Endodermal cell (in vitro differentiated cells): ENCODE measurements around the gene ELP1. TPM values are rescaled to one million over a fixed set of nuclear protein-coding genes. Genes with fewer than 3 reads are reported as not detected.

Experiments used
- DNase-seq: peaks from one replicate; pipeline ENCODE4 v3.0.0-alpha.2; 2017
- H3K27ac ChIP-seq: 2 replicates; pipeline ENCODE4 v1.5.1; 2013; ENCODE audit warnings: mild to moderate bottlenecking, low read depth, low read length, moderate library complexity
- H3K27me3 ChIP-seq: 2 replicates; pipeline ENCODE4 v1.6.1; 2013; ENCODE audit warnings: mild to moderate bottlenecking, low read length, moderate library complexity; ENCODE audit not compliant: insufficient read depth, control insufficient read depth, poor library complexity, severe bottlenecking
- H3K36me3 ChIP-seq: 2 replicates; pipeline ENCODE4 v1.7.0; 2013; ENCODE audit warnings: mild to moderate bottlenecking, low read length, moderate library complexity; ENCODE audit not compliant: control insufficient read depth, insufficient read depth
- H3K4me1 ChIP-seq: one replicate; pipeline ENCODE4 v1.7.0; 2013; ENCODE audit warnings: low read length; ENCODE audit not compliant: control insufficient read depth, insufficient read depth
- H3K4me3 ChIP-seq: 2 replicates; pipeline ENCODE4 v1.5.1; 2013; ENCODE audit warnings: mild to moderate bottlenecking, low read length, moderate library complexity
- H3K9ac ChIP-seq: 2 replicates; pipeline ENCODE4 v1.6.1; 2013; ENCODE audit warnings: mild to moderate bottlenecking, low read length, moderate library complexity; ENCODE audit not compliant: poor library complexity, severe bottlenecking; ENCODE audit errors: extremely low read depth
- H3K9me3 ChIP-seq: 2 replicates; pipeline ENCODE4 v1.6.1; 2013; ENCODE audit warnings: mild to moderate bottlenecking, low read length, moderate library complexity; ENCODE audit not compliant: control insufficient read depth
- H3K27ac Mint-ChIP-seq: 2 replicates; pipeline ENCODE4 v1.8.0; 2020; ENCODE audit warnings: mixed read lengths
- H3K27me3 Mint-ChIP-seq: 2 replicates; pipeline ENCODE4 v1.8.0; 2021; ENCODE audit warnings: mild to moderate bottlenecking, mixed read lengths; ENCODE audit not compliant: insufficient read depth
- H3K36me3 Mint-ChIP-seq: 2 replicates; pipeline ENCODE4 v1.8.0; 2020; ENCODE audit warnings: low read depth, mixed read lengths
- H3K4me1 Mint-ChIP-seq: 2 replicates; pipeline ENCODE4 v1.8.0; 2020; ENCODE audit warnings: mixed read lengths
- H3K4me3 Mint-ChIP-seq: 2 replicates; pipeline ENCODE4 v1.8.0; 2020; ENCODE audit warnings: mild to moderate bottlenecking, moderate library complexity, mixed read lengths
- H3K9me3 Mint-ChIP-seq: 2 replicates; pipeline ENCODE4 v1.8.0; 2020; ENCODE audit warnings: mild to moderate bottlenecking, mixed read lengths
- WGBS, 2 experiments: methylation state at CpG; one replicate each; pipeline versions ENCODE4 v1.1.5 to v1.1.7; 2013; ENCODE audit warnings: missing lambda C conversion rate in 2 of 2, mixed read lengths in 1 of 2; ENCODE audit not compliant: insufficient coverage in 1 of 2, insufficient read length in 1 of 2; 5-methylcytosine and 5-hydroxymethylcytosine counted together
- total RNA-seq, 2 donors: library from RNA; stranded (reverse); fragmentation: NEBNext Ultra II Directional in 1 of 2; extraction: Animal tissue kit (Norgen Biotek cat#: 25700) in 1 of 2; gene quantifications; 2 replicates in 1 of 2; 3 replicates in 1 of 2; pipeline ENCODE4 v1.2.1, GENCODE V29; 2021
- TF ChIP-seq, protein P1 (sequence below): fragments of 200-600 bp; sonication (generic); conservative IDR thresholded peaks from 2 replicates; pipeline ENCODE4 v1.5.0; 2021; ENCODE audit warnings: antibody characterized with exemption, mild to moderate bottlenecking

Gene ELP1
- total RNA-seq, 2 donors from 2014 or later, result 32.9 to 37.1 TPM

- no peak overlapping the region for H3K27ac Mint-ChIP-seq
- 84 to 100% methylated on average over 1 of the region's 1 CpG for WGBS, 2 experiments
- DNase-seq, result no peak
These were observed 44.3 kb upstream of the ELP1 start for GRCh38 chr9:108978205-108978604.

DNA sequence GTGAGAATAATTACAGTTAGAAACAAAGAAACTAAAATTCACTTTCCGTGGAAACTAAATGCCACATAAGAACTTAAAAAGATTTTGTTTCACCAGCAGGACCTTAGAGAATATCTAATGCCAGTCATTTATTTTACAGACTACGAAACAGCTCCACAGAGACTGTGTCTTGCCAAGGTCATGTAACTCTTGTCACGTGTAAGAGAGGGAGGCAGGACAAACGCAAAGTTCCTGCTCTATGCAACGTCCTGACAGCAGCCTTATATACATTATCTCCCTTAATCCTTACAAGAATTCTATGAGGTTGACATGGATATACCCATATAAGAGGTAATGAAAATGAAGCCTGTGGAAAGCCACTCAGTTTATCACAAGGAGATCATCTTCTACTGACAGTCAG is 40.0 kb upstream of the ELP1 start:
- H3K36me3 ChIP-seq, result peaks cover 64% of the 10 kb centered on the region
- DNase-seq, result no peak
- TF ChIP-seq, protein P1, sequence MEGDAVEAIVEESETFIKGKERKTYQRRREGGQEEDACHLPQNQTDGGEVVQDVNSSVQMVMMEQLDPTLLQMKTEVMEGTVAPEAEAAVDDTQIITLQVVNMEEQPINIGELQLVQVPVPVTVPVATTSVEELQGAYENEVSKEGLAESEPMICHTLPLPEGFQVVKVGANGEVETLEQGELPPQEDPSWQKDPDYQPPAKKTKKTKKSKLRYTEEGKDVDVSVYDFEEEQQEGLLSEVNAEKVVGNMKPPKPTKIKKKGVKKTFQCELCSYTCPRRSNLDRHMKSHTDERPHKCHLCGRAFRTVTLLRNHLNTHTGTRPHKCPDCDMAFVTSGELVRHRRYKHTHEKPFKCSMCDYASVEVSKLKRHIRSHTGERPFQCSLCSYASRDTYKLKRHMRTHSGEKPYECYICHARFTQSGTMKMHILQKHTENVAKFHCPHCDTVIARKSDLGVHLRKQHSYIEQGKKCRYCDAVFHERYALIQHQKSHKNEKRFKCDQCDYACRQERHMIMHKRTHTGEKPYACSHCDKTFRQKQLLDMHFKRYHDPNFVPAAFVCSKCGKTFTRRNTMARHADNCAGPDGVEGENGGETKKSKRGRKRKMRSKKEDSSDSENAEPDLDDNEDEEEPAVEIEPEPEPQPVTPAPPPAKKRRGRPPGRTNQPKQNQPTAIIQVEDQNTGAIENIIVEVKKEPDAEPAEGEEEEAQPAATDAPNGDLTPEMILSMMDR, result no peak
- Mint-ChIP-seq H3K9me3 (no peaks in the 10 kb centered on the region), H3K27me3 (no peaks in the 10 kb centered on the region), H3K4me3 (no peak overlapping the region), H3K27ac (no peak overlapping the region), H3K36me3 (peaks cover 64% of the 10 kb centered on the region), H3K4me1 (no peaks in the 10 kb centered on the region)
- WGBS, 2 experiments, result 92 to 95% methylated on average over 2 to 4 of the region's 5 CpGs
- no peaks in the 10 kb centered on the region for H3K27me3 ChIP-seq
- no peaks in the 10 kb centered on the region for H3K4me1 ChIP-seq
- H3K9ac ChIP-seq, result no peak overlapping the region
- H3K27ac ChIP-seq, result no peak overlapping the region
- no peak overlapping the region for H3K4me3 ChIP-seq
- H3K9me3 ChIP-seq, result no peaks in the 10 kb centered on the region

More at GRCh38 chr9:108978205-108978604, 44.3 kb upstream of the ELP1 start:
- Histone ChIP-seq H3K27me3 (no peaks in the 10 kb centered on the region), H3K4me3 (no peak overlapping the region), H3K36me3 (peaks cover 60% of the 10 kb centered on the region), H3K9me3 (no peaks in the 10 kb centered on the region), H3K27ac (no peak overlapping the region), H3K4me1 (no peaks in the 10 kb centered on the region), H3K9ac (no peak overlapping the region)
- peaks cover 60% of the 10 kb centered on the region for H3K36me3 Mint-ChIP-seq
- no peaks in the 10 kb centered on the region for H3K9me3 Mint-ChIP-seq
- TF ChIP-seq, protein P1, result no peak
- H3K27me3 Mint-ChIP-seq, result no peaks in the 10 kb centered on the region
- H3K4me1 Mint-ChIP-seq, result peaks cover 3% of the 10 kb centered on the region
- H3K4me3 Mint-ChIP-seq, result no peak overlapping the region

GRCh38 chr9:108972626-108973209 is 38.8 kb upstream of the ELP1 start:
- no peak overlapping the region for H3K9ac ChIP-seq
- no peak overlapping the region for H3K4me3 ChIP-seq
- no peak overlapping the region for H3K27ac Mint-ChIP-seq
- H3K4me3 Mint-ChIP-seq, result no peak overlapping the region
- no peaks in the 10 kb centered on the region for H3K27me3 Mint-ChIP-seq
- H3K27me3 ChIP-seq, result no peaks in the 10 kb centered on the region
- H3K9me3 ChIP-seq, result no peaks in the 10 kb centered on the region
- H3K4me1 ChIP-seq, result no peaks in the 10 kb centered on the region
- peaks cover 61% of the 10 kb centered on the region for H3K36me3 ChIP-seq
- 82% methylated on average over 2 of the region's 2 CpGs; no CpG with 5 or more reads in 1 of the 2 experiments for WGBS, 2 experiments
- no peak overlapping the region for H3K27ac ChIP-seq
- DNase-seq, result no peak
- peaks cover 55% of the 10 kb centered on the region for H3K36me3 Mint-ChIP-seq
- TF ChIP-seq, protein P1, result no peak
- H3K9me3 Mint-ChIP-seq, result no peaks in the 10 kb centered on the region
- no peaks in the 10 kb centered on the region for H3K4me1 Mint-ChIP-seq
